Astrocyte (in vitro differentiated cells and primary cell): ENCODE results near the gene MLLT1.

ENCODE experiments used
- EZH2 ChIP-seq: IDR thresholded peaks from 2 replicates; pipeline ENCODE4 v1.6.1; 2012; ENCODE audit warnings: mild to moderate bottlenecking, low read length, inconsistent platforms; ENCODE audit not compliant: insufficient read depth
- TF ChIP-seq, protein P1 (sequence below): IDR thresholded peaks from 2 replicates; pipeline ENCODE4 v1.5.1; 2011; ENCODE audit warnings: low read depth, mild to moderate bottlenecking, inconsistent platforms, low read length, moderate library complexity; ENCODE audit not compliant: insufficient read depth

DNA sequence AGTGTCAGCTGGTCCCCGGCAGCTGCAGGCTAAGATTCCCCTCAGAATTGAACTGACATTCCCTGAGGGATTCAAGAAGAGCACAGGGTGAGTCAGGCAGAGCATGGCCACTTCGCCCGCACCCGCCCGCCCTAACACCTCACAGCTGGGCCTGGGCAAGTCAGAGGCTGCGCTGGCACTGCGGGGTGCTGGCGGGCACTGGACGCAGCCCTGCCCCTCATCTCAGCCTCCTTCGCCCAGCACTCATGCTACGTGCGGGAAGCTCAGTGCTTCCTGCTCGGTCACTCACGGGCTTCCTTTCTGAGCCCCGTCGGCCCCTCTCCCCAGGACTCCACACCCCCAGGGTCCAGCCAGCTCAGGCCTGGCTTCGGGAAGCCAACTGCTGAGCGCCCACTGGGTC, 56.9 kb downstream of the MLLT1 start:
- TF ChIP-seq, protein P1, sequence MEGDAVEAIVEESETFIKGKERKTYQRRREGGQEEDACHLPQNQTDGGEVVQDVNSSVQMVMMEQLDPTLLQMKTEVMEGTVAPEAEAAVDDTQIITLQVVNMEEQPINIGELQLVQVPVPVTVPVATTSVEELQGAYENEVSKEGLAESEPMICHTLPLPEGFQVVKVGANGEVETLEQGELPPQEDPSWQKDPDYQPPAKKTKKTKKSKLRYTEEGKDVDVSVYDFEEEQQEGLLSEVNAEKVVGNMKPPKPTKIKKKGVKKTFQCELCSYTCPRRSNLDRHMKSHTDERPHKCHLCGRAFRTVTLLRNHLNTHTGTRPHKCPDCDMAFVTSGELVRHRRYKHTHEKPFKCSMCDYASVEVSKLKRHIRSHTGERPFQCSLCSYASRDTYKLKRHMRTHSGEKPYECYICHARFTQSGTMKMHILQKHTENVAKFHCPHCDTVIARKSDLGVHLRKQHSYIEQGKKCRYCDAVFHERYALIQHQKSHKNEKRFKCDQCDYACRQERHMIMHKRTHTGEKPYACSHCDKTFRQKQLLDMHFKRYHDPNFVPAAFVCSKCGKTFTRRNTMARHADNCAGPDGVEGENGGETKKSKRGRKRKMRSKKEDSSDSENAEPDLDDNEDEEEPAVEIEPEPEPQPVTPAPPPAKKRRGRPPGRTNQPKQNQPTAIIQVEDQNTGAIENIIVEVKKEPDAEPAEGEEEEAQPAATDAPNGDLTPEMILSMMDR = no peak
- no peak for TF ChIP-seq EZH2
